PC-9 (cell line): ENCODE data around the gene COL8A2. TPM values are rescaled to one million over a fixed set of nuclear protein-coding genes. Genes with fewer than 3 reads are reported as not detected.

Experiments
- BruUV-seq: library from RNA; stranded (reverse); fragments of 400-500 nt; replicated peaks from 2 replicates; lab custom pipeline; 2021; lab: Mats Ljungman, UMichigan
- CTCF ChIA-PET: fragments of 300-600 bp; sonication (Branson Sonifier 250); formaldehyde crosslinking; loops from one replicate; lab custom pipeline; 2022; ENCODE audit warnings: antibody characterized with exemption; lab: Charles Lee
- POLR2A ChIA-PET: fragments of 300-600 bp; sonication (Branson Sonifier 250); formaldehyde crosslinking; loops from one replicate; lab custom pipeline; 2022; ENCODE audit warnings: antibody characterized with exemption; ENCODE audit not compliant: unreplicated experiment; lab: Charles Lee
- DNase-seq, 2 experiments: peaks; one replicate each; pipeline versions ENCODE4 v3.0.0 to v3.0.0-alpha.2; 2015 to 2022; ENCODE audit warnings: mixed read lengths in 1 of 2
- H2AFZ ChIP-seq: fragments of 200-600 bp; sonication (generic); 2 replicates; pipeline ENCODE4 v1.8.1; 2017; ENCODE audit warnings: antibody characterized with exemption
- H3F3A ChIP-seq: fragments of 200-600 bp; sonication (generic); 2 replicates; pipeline ENCODE4 v1.8.1; 2017; ENCODE audit warnings: antibody characterized with exemption, mild to moderate bottlenecking, low read depth; ENCODE audit not compliant: insufficient read depth
- H3K27ac ChIP-seq: fragments of 200-600 bp; sonication (generic); 2 replicates; pipeline ENCODE4 v1.6.1; 2016; ENCODE audit warnings: mixed run types
- H3K27me3 ChIP-seq: fragments of 200-600 bp; sonication (generic); 2 replicates; pipeline ENCODE4 v1.6.1; 2016; ENCODE audit warnings: low read depth, mixed run types; ENCODE audit not compliant: insufficient read depth
- H3K36me3 ChIP-seq: fragments of 200-600 bp; sonication (generic); 2 replicates; pipeline ENCODE4 v1.6.1; 2016; ENCODE audit warnings: low read depth, mixed run types
- H3K4me1 ChIP-seq: fragments of 200-600 bp; sonication (generic); replicated peaks from 2 replicates; pipeline ENCODE4 v1.6.1; 2016; ENCODE audit warnings: mixed run types; ENCODE audit not compliant: insufficient read depth
- H3K4me2 ChIP-seq: fragments of 200-600 bp; sonication (generic); 2 replicates; pipeline ENCODE4 v1.6.1; 2017; ENCODE audit warnings: mixed run types
- H3K4me3 ChIP-seq: fragments of 200-600 bp; sonication (generic); 2 replicates; pipeline ENCODE4 v1.6.1; 2016; ENCODE audit warnings: mixed run types
- H3K79me2 ChIP-seq: fragments of 200-600 bp; sonication (generic); 2 replicates; pipeline ENCODE4 v1.6.1; 2017; ENCODE audit warnings: low read depth, mixed run types
- H3K9me2 ChIP-seq: fragments of 200-600 bp; sonication (generic); 2 replicates; pipeline ENCODE4 v1.8.1; 2017; ENCODE audit warnings: mild to moderate bottlenecking; ENCODE audit not compliant: insufficient read depth
- H3K9me3 ChIP-seq: fragments of 200-600 bp; sonication (generic); 2 replicates; pipeline ENCODE4 v1.8.1; 2016; ENCODE audit warnings: low read depth; ENCODE audit not compliant: insufficient read depth
- H4K20me1 ChIP-seq: fragments of 200-600 bp; sonication (generic); 2 replicates; pipeline ENCODE4 v1.8.1; 2017; ENCODE audit not compliant: insufficient read depth
- CTCF ChIP-seq: fragments of 200-600 bp; sonication (generic); conservative IDR thresholded peaks from 2 replicates; pipeline ENCODE4 v1.6.1; 2017; ENCODE audit warnings: mixed run types, antibody characterized with exemption, mild to moderate bottlenecking, moderate library complexity
- EZH2 ChIP-seq: fragments of 200-600 bp; sonication (generic); IDR thresholded peaks from 2 replicates; pipeline ENCODE4 v1.8.0; 2017; ENCODE audit warnings: antibody characterized with exemption, low read depth
- intact Hi-C: fragments of 100-400 bp; cut with micrococcal nuclease; formaldehyde crosslinking; loops from one replicate; pipeline ENCODE4 v1.10.0; 2022; ENCODE audit not compliant: unreplicated experiment
- total RNA-seq: library from RNA; stranded (reverse); gene quantifications from 2 replicates; pipeline ENCODE4 v1.2.3, GENCODE V29; 2021

Gene COL8A2
- total RNA-seq, 1 experiment from 2014 or later = 0.20 TPM

- Histone ChIP-seq H3K9me3 (no peaks in the 10 kb centered on the region), H3K27ac (peak within 1 kb of the TSS; percentile 95), H3K79me2 (peaks cover 39% of the 10 kb centered on the region), H3K9me2 (no peaks in the 10 kb centered on the region), H2AFZ (peak within 1 kb of the TSS; percentile 74), H3K4me1 (peaks cover 34% of the 10 kb centered on the region), H3K27me3 (no peaks in the 10 kb centered on the region), H3K4me3 (peak within 1 kb of the TSS; percentile 67), H3K4me2 (peak within 1 kb of the TSS; percentile 84), H3K36me3 (0 out of 2 replicates have a peak, but pooled peaks cover 5% of the 10 kb centered on the region), H4K20me1 (peaks cover 3% of the 10 kb centered on the region; the same call in 1 of the 2 replicates), H3F3A (peaks cover 10% of the 10 kb centered on the region)
- peak; percentile 98 to 100 for DNase-seq
- no TSS peak for BruUV-seq
- intact Hi-C loops = loop anchor here (1.0 kb wide), 8 partner anchors 39 to 271 kb away; partner anchors contain the start of gene THRAP3
- ChIA-PET CTCF (interaction anchor here (0.6 to 3.3 kb wide), 18 partner anchors 10 to 283 kb away, joined by 3 to 42 read pairs (median 4); partner anchors contain the start of genes SH3D21 and THRAP3), POLR2A (interaction anchor here (0.6 to 1.6 kb wide), 7 partner anchors 12 to 467 kb away, joined by 3 to 8 read pairs (median 4); partner anchors contain the start of gene SH3D21)
- TF ChIP-seq CTCF (peak; percentile 89), EZH2 (no peak)
Measured at GRCh38 chr1:36149237-36149972, 24.4 kb upstream of the COL8A2 start, which contains the start of gene TRAPPC3. Gene TRAPPC3 (minus strand): TSS chr1:36149486. CDS start chr1:36149378, 108 bp downstream.

- Histone ChIP-seq H3K79me2 (peaks cover 44% of the 10 kb centered on the region), H3K9me3 (no peaks in the 10 kb centered on the region), H3K36me3 (0 out of 2 replicates have a peak, but pooled peaks cover 5% of the 10 kb centered on the region), H3K4me1 (peaks cover 34% of the 10 kb centered on the region), H3K4me2 (peak overlapping the region; percentile 84), H2AFZ (peak overlapping the region; percentile 74), H3K9me2 (no peaks in the 10 kb centered on the region), H4K20me1 (peaks cover 5% of the 10 kb centered on the region; the same call in 1 of the 2 replicates), H3K4me3 (peak overlapping the region; percentile 67), H3K27me3 (no peaks in the 10 kb centered on the region), H3K27ac (peak overlapping the region; percentile 34), H3F3A (peaks cover 10% of the 10 kb centered on the region)
- CTCF ChIA-PET = interaction anchor here (0.6 to 3.3 kb wide), 12 partner anchors 10 to 185 kb away, joined by 3 to 42 read pairs (median 6); partner anchors contain the start of gene SH3D21
- intact Hi-C loops = loop anchor here (1.0 kb wide), 8 partner anchors 39 to 271 kb away; partner anchors contain the start of gene THRAP3
- no peak for DNase-seq
- BruUV-seq = no TSS peak
- TF ChIP-seq EZH2 = no peak
- no peak for TF ChIP-seq CTCF
- POLR2A ChIA-PET = interaction anchor here (0.6 to 1.2 kb wide), 5 partner anchors 39 to 185 kb away, joined by 3 to 8 read pairs (median 4); partner anchors contain the start of gene SH3D21
Measured at GRCh38 chr1:36148821-36149236, 23.8 kb upstream of the COL8A2 start.

GRCh38 chr1:36144413-36144812 lies 19.4 kb upstream of the COL8A2 start:
- Histone ChIP-seq H3K9me3 (no peaks in the 10 kb centered on the region), H3K9me2 (no peaks in the 10 kb centered on the region), H3K4me2 (no peak overlapping the region), H3K36me3 (peaks cover 15% of the 10 kb centered on the region), H3F3A (peaks cover 6% of the 10 kb centered on the region), H3K4me3 (no peak overlapping the region), H2AFZ (no peak overlapping the region), H3K4me1 (peaks cover 10% of the 10 kb centered on the region), H3K27me3 (no peaks in the 10 kb centered on the region), H3K79me2 (peaks cover 71% of the 10 kb centered on the region), H4K20me1 (peaks cover 23% of the 10 kb centered on the region), H3K27ac (no peak overlapping the region)
- TF ChIP-seq CTCF (no peak), EZH2 (no peak)
- POLR2A ChIA-PET = interaction anchor here (0.7 kb wide), 1 partner anchor 1370 kb away, joined by 6 read pairs; the partner anchor contains the start of gene MEAF6
- intact Hi-C loops = no loop called here
- CTCF ChIA-PET = no interaction called here
- no peak for DNase-seq
- no TSS peak for BruUV-seq
